ENCODE results near the gene CLIC1.
A peak's percentile ranks its signal among the peaks of the same experiment; 100 is the strongest.

Gene CLIC1

DNA sequence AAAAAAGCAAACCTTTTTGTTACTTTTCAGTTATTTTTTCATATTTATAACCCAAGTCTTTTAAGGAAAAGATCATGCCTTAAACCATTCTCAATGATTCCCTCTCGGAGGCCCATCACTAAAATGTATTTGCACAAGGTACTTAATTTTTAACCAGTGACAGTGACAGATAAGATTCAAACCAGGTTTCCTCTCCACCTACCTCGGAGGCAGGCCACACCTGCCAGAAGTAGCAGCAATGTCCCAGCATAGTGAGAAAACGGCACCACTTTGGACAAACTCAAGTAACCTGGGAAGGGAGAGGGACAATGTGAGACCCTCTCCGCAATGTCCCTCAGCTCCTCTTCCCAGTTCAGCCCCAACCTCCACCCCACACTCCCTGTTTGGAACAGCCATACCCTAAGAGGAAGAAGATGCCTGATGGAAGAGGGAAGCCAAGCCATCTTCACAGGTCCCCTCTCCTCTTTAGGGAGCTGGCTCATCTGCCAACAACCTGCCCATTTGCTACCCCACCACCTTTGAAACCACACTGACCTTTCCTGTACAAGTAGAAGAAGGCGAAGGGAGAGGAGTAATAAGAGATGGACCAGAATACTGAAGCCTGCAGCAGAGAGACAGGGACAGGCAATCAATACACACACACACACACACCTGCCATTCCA, 35.5 kb downstream of the CLIC1 start:
- no peak for DNase-seq

DNA sequence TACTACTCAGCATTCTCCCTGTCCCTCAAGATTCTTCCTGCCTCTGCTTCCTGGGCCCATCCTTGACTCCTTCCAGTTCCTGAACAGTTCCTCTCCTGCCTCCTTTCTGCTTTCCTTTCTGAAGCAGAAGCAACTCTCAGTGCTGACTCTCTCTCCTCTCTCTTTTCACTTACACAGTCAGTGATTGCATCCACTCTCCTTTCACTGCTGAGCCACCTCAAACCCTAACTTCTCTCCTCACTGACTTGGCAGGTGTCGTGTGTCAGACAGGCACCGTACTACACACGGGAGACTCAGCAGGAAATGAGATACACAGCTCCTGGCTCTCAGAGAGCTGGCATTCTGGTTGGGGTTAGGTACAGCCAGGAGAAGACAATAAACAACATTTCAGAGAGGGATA, 38.8 kb downstream of the CLIC1 start:
- DNase-seq = no peak

DNA sequence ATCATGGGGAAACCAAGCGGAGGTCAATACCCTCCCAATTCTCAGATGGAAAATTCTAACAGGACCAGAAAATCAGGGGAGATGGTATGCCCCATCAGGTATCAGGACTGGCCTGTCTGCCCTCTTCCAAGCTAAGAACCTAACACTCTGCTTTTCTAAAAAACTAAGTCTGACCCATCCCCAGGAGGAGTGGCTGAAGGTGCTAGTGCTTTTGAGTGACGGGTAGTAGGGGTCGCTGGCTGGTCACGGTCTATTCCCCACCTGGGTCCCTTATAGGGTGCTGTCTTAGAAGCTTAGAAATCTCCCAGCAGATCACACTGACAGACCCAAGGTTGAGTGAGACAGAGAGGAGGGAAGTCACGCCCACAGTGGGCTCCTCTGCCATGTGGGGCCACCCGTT, 42.8 kb downstream of the CLIC1 start:
- DNase-seq = no peak

DNA sequence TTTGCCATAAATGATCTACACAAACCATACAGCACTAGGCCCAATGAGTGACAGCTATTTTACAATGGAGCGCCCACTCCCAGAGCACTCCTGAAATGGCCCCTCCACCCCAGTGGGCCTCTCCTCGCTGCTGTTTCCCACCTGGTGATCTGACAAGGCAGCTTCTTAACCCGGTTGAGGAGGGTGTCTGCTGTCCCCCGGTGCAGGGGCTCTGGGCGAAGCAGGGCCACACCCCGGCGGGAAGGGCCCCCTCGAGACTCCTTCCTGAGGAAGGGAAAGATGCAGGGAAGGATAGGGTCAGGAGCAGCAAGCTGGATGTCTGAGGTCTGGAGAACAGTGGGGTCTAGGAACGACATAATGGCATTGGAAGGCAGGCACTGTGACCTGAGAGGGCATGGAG, 43.4 kb downstream of the CLIC1 start:
- no peak for DNase-seq

DNA sequence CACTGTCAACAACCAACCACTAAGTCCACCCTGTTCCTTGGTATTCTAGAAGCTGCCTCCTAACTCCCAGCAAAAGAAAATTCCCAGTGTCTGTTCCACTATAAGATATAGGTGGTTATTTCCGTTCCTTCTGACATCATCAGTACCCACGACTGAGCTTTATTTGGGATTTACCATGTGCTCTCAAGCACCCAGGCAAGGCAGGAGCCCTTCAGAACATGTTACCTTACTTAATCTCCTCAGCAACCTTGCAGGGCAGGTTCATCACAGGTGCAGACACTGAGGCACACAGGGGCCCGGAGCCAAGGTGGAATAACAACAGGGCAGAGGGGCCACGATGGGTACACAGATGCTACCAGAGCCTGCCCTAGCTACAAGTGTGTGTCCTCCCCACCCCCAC, 44.0 kb downstream of the CLIC1 start:
- no peak for DNase-seq

DNA sequence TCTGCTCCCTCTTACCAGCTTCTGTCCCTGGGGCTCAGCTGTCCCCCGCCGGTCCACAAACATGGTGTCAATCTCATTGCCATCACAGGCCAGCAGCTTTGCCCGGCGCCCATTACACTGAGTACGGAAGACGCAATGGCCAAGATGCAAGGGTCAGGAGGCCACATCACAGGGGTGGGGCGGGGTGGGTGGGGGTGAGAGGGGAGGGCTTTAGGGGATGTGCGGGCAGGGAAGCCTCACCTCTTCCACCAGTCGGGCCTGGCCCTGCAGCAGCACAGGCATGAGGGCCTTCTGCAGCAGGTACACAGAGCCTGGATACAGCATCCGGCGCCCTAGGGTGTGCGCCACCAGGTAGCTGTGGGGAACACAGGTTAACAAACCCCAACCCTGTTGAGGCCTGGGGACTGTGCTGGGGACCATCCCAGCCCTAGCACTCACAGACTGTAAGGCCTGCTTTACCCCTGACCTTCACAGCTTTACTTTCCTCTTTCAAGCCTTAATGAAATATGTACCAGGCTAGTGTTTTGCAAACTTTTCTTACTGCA, 44.7 kb downstream of the CLIC1 start:
- no peak for DNase-seq

DNA sequence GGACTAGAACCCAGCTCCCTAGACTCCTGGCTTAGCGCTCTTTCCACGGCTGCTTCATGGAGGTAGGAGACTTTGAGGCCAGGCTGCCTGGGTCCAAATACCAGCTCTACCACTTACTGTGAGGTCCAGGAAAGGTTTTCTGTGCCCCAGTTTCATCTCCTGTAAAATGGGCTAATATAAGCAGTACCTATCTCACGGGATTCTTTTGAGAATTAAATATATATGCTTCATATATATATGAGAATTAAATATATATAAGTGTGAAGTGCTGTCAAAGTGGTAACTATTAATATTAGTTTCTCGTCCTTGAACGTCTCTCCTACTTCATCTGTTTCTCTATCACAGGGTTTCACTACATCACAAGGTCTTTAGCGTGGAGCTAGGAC, 45.3 kb downstream of the CLIC1 start:
- no peak for DNase-seq

DNA sequence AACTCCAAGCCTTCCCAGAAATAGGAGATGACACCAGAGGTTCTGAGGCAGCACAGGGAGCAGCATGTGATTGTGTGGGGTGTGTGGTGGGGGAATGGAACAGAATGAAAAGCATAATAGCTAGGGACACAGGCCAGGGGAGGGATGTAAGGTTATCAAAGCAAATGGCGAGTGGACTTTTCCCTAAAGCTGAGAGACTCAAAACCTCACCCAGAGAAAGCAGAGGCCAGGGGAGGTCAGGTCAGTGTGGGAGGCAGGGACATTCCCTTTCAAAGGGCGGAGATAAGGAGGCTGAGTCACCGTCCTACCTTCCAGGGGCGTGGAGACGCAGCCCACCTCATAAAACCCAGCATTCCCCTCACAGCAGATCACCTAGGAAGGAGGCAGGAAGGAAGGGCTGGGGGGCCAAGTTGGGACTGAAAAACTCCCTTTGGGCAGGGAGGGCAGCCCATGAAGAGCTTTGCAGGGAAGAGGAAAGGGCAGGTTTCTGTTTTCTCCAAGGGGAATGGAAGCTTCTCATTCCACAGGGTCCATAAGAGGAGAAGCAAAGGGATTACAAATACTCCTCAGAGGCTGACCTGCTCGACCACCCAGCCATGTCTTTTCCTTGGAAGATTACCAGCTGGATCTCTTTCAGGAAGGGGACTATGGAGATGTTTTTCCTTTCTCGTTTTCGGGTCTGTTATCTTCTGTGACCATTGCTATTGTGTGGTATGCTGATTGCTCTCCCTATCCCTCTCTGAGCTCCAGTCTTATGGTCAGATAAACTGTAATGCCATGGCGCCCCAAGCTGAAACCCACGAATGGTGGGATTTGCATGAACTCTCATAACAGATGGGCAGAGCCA, 45.9 kb downstream of the CLIC1 start:
- DNase-seq = no peak

DNA sequence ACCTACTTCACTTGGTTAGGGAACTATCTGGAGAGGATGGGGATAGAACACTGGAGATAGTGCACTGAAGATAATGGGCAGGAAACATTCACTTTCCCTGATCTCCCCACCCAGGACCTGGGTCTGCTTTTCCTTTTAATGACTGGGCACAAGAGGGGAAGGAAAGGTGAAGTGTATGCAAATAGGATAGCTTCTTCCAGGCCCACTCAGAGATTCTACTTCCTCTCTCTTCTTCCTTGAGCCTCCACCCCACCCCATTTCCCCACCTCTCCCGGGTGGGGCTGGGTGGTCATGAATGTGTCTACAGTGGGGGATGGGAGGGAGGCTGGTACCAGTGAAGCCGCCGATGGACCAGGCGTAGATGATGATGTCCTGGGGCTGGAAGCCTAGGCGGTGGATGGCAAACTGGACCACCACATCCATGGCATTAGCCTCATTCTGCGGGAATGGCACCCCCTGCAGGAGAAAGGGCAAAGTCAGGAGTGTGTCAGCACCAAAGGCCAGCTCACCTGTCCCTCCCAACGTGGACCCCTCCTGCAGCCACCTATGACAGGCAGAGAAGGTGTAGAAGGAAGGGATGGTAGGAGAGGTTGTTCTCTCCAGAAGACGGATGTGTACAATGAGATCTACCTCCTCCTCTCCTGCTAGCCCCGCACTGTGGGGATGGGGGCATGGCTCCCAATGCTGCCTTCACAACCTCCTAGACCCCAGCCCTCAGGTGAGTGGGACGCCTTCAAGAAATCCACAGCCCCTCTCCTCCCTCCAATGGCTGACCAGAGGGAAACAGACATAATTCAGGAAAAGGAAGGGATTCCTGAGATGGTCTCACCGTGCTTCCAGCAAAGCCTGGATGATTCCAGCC, 46.9 kb downstream of the CLIC1 start:
- DNase-seq = no peak

DNA sequence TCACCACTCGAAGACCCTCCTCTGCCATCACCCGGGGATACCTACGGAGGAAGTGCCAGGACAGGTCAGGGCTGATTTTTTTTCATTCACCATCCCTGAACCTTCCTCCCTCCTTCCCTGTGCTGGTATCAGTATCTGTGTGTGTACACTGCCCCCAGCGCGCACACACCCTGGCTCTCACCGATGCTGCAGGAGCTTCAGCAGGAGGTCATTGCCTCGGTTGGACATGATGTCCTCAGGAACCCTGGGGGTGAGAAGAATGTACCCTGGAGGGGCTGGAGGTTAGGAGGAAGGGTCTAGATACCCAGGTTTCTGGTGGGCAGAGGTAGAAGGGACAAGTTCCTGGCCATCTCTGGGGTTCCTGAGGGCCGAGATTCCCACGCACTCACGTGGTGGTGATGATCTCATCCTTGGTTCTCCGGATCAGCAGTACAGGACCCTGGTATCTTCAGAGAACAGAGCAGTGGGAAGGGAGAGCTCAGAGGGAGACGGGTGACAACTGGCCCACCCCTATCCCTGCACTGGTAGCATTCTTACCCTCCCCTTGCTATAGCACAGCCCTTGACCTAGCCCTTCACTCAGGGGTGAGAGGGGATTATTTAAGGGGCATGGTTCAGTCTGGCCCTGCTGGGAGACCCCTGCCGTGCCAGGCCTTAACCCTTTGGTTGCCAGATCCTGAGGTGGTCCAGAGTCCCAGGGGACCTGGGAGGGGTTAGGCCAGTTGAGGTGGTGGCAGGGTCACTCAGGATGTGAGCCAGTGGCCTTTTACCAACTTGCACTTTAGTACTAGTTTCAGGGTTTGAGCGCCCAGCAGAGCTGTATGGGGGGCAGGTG, 48.3 kb downstream of the CLIC1 start:
- DNase-seq = no peak

DNA sequence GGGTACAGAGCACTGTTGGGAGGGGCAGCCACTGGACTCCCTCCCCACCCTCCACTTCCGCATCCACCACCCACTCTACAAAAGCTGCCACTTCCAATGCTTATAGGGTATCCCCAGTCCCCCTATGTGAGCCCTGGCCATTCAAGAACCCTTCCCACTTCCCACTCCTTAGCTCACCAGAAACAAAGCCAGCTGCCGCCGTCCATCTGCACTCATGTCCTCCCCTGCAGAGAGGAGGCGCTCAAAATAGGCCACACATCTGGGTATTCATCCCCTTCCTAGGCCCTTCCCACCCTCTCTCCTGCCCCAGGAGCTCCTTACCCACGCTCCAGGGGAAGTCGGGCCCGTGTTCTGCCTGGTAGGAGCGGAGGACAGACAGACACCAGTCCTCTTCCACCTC, 49.0 kb downstream of the CLIC1 start:
- no peak for DNase-seq

DNA sequence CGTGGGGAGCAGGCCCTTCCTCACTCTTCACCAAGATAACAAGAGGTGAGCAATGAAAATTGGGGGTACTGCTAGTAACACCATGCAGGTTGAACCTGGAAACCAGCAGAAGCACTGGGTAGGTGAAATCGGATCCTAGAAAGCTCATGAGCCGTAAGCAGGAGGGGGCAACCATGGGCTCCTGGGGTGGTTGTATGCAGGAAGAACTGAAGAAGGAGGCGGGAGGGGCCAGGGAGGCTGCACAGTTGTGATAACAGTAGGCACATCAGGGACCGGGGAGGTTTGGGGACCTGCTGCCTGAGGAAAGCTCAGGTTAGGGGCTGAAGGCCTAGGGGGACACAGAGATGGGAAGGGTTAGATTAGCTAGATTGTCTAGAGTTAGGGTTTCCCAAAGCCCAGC, 49.8 kb downstream of the CLIC1 start:
- no peak for DNase-seq

DNA sequence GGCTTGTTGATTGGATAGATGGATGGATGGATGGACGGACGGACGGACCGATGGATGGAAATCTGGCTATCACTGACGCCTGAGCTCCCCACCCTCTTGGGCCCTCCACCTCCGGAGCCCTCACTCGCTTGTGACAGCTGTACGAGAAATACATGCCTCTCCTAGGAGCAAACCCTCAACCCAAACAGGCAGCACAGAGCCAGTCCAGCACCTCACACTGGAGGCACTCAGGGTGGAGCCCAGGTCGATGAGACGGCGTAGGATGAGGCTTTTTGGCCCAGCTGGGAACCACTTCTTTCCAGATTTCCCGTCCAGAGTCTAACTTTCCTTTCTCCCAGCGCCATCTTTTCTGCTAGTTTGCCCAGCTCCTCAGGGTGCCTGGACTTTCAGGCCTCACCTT, 52.7 kb downstream of the CLIC1 start:
- no peak for DNase-seq

DNA sequence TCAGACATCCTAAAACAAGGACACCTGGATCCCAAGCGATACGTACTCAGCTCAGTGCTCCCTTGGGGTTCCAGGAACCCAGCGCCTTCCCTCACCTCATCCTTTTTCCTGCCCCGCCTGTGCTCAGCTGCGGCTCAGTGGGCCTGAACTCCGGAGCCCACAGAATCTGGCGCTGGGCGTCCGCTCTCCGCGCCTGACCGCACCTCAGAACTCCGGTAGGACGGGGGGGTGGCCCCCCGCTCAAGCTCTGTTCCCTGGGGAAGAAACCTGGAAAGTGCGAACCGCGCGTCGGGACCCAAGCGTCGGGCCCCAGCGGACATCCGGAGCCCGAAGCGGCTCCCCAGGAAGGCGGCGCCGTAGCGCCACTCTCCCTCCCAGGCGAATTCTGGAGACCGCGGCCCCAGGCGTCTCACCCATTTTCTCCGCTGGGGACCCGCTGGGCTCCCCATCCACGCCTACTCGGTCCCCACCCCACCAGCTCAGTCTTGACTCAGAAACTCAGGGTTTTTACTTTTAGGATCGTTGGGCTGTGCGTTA, 55.1 kb downstream of the CLIC1 start:
- peak; percentile 24 for DNase-seq

Data from effector CD4-positive, alpha-beta T cell (primary cell).